Dedifferentiated amniotic fluid mesenchymal stem cell (primary cell): ENCODE measurements around the gene C11orf52.

Source experiments
- DNase-seq: peaks from one replicate; pipeline ENCODE4 v3.0.0-alpha.2; 2016; ENCODE audit errors: extremely low spot score

The C11orf52 gene

DNA sequence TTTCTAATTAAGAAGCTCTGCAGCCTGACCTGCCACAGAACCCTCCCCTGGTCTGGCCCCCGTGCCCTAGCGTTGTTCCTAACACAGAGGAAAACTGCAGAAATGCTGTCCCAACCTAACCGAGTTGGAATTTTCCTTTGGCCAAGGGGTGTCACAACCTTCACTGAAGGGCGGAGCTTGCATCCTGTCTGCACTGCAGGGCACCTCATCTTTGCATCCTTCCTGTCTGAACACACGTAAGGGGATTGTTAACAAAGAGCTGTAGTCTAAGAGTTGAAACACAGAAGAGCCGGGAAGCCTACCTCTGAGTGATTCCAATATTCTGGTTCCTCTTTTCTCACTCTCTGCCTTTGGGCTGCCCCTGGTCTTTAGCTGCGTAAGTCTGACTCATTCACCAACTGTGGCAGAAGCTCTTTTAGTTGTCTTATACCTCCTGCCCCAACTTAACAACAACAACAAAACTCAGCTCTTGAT lies 20.0 kb downstream of the C11orf52 start:
- DNase-seq, result no peak

DNA sequence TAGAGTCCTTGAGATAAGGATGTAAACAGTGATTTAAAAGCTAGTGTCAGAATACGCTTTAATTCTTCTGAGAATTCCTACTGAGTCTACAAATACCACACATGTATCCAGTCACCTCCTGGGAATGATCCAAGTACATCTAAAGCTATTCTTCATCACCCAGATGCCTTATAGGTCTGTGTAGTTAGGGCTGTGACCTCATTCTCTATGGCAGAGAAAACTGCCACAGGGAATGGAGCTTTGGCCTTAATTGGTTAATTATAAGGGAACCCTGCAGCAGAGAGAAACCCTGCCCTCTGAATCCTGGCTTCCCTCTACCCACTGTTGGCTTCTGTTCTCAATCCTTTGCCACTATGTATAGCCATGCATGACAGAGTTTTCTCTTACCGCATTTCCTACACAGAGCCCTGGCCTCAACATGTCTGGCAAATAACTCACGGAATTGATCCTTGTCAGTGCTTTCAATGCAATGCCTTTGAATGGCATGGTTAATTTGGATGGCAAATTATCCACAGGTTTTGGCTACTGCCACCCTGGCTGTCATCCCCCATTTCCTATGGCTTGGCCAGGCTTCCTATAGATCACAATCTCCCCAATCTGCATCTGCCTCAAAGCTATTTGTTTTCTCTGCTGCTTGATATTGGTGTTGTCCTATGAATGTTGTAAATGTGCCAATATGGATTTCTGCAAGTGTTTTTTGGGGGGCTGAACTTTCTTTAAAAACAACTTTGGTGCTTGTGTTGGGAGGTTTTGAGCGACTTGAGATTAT lies 21.3 kb downstream of the C11orf52 start:
- DNase-seq, result peak; percentile 62

DNA sequence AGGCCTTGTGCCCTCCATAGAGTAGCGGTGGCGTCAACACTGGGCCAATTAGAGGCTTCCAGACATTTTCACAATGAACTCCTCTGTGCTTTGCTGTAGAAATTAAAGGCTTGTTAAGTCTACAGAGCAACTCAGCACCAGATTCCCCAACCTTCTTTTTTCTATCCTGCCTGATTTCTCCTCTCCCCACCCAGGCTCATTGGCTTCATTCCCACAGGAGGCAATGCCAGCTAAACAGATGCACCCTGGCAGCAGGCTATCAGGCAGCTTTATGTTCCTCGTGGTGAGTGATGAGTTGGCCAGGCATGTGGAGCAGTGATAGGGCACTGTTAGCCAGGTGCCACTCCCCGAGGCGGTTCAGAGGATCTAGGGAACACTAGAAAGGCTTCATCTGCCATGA lies 23.2 kb downstream of the C11orf52 start:
- DNase-seq, result no peak

DNA sequence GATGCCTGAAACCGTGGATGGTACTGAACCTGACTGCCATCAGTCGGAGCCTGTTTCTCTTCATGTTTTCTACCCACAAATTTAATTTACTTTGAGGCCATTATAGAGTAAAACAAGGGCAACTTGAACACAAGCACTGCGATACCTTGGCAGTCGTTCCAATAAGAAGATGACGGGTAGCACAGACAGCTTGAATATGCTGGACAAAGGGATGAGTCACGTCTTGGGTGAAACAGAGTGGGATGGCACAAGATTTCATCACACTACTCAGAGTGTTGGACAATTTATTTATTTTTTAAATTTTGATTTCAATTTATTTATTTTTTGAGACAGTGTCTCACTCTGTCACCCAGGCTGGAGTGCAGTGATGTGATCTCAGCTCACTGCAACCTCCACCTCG lies 24.1 kb downstream of the C11orf52 start:
- DNase-seq, result no peak

DNA sequence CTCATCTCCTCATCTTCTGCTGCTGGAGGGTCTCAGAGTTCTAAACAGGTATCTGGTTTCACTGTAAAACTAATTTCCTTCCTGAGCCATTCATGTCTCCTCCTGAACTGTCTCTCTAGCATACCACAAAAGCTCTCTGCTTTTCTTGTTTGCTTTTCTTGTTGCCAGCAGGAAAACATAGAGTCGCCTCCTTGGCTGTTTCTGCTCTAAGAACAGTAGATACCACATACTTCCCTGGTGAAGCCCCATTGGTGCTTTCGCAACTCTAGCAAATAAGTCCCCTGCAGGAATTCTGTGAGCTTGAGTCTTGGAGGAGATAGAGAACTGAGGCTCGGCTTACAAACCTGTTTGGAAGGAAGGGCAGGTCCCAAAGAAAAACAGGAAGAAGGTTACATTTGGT lies 25.4 kb downstream of the C11orf52 start:
- peak; percentile 61 for DNase-seq

DNA sequence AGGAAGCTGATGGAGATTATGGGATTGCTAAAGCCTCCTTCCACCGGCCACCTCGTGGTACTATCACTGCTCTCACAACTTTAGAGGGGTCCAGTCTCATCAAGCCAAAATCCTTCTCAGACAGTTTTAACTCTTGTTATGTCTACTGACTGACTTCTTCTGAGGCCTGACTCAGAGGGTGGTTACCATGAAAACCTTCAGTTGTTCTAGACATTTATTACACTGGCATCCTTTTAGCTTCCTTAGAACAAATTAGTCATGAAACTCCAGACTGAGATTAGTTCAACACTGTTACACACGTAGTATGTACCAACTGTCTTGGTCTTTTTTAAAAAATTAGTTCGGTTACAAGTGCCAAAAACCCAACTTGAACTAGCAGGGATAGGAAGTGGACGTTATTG lies 25.9 kb downstream of the C11orf52 start:
- peak; percentile 43 for DNase-seq

DNA sequence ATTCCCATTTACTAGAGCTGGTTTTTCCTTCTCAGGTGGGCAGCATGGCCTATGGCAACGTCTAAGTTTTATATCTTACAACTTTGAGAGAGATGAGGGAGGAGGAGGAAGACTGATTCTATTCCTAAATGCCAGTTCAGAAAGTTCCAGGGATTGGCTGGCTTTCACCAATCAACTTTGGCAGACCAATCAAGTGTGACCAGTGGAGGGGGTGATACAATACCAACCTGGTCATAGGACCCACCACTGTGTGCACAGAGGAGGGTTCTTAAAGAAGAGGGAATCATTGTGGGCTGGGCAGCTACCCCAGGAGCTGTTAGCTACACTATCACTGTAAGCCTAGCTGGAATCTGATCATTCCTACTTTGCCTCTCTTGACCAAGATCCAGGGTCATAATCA lies 26.5 kb downstream of the C11orf52 start:
- DNase-seq, result no peak

DNA sequence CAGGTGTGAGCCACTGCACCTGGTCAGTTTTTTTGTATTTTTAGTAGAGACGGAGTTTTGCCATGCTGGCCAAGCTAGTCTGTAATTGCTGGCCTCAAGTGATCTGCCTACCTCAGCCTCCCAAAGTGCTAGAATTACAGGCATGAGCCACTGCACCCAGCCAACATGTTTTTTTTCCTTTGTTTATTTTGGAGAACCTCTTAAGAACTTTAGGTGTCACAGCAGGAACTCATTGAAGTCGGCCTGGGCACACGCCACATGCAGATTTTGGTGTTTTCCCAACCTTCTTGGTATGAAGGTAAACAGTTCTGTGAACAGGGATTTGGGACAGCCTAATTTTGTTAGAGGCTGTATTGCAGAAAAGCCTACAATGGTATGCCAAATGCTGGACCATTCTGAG lies 27.8 kb downstream of the C11orf52 start:
- no peak for DNase-seq

DNA sequence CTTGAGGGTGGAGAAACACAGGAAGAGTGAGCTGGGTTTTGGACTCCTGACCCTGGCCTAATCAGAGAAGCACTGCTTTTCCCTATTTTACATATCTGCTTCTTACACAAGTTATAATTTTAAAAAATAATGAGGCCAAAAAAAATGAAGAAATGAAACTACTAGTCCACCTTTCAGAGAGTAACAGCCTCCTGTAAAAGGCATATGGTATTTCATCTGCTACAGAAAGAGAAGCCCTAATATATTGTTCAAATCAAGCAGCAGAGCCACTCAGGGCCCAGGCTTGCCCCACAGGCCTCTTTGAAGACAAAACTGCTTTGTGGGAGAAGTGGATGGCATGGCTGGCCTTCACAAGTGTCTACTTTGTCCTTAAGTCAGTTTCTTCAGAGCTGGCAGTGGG lies 28.4 kb downstream of the C11orf52 start:
- DNase-seq, result no peak

DNA sequence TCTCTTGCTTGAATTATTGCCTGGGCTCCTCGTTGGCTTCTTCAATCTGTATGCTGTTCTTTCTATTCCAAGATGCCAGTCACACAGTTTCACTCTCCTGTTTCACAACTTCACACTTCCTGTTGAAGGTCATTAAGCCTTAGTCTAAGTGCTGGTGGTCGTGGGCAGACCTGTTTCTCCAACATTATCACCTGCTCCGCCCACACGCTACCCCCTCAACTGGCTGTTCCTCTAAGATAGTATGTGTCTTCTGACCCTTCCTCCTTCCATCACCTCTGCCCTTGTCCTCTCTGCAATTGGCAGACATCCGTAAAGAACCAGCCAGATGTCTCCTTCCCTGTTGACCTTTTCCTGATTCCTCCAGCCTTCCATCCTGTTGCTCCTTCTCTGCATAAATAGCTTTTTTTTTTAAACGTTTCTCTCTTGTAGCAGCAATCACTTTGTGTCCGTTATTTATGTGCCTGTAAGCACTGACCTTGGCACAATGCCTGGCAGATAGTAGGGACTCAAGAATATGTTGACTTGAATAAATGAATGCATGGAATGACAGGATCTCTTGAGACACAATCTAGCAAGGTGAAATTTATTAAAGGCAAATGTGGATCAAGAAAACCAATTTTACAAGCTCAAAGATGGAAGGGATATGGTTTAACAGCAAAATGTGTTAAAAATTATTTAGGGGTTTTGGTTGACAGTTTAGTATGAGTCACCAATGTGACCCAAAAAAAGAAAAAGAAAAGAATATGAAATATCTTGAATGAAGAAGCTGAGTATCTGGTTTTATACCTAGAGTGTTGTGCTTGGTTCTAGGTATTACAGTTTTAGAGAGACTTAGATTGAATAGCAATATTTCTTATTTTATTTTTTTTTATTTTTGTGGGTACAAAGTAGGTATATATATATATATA lies 31.1 kb downstream of the C11orf52 start:
- DNase-seq, result no peak

DNA sequence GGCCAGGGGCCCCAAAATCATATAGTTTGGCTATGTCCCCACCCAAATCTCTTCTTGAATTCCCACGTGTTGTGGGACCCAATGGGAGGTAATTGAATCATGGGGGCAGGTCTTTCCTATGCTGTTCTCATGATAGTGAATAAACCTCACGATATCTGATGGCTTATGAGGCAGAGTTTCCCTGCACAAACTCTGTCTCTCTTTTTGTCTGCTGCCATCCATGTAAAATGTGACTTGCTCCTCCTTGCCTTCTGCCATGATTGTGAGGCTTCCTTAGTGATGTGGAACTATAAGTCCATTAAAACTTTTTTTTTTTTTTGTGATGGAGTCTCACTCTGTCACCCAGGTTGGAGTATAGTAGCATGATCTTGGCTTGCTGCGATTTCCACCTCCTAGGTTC lies 32.9 kb downstream of the C11orf52 start:
- no peak for DNase-seq

DNA sequence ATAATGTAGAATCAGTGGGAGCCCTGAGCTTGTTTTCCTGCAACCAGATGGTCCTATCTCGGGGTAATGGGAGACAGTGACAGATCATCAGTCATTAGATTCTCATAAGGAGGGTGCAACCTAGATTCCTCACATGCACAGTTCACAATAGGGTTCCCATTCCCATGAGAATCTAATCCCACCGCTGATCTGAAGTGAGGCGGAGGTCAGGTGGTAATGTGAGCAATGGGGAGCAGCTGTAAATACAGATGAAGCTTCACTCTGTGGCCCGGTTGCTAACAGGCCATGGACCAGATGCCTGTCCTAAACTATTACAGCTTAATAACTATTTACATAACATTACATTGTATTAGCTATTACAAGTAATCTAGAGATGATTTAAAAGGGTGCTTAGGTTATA lies 35.4 kb downstream of the C11orf52 start:
- DNase-seq, result no peak

DNA sequence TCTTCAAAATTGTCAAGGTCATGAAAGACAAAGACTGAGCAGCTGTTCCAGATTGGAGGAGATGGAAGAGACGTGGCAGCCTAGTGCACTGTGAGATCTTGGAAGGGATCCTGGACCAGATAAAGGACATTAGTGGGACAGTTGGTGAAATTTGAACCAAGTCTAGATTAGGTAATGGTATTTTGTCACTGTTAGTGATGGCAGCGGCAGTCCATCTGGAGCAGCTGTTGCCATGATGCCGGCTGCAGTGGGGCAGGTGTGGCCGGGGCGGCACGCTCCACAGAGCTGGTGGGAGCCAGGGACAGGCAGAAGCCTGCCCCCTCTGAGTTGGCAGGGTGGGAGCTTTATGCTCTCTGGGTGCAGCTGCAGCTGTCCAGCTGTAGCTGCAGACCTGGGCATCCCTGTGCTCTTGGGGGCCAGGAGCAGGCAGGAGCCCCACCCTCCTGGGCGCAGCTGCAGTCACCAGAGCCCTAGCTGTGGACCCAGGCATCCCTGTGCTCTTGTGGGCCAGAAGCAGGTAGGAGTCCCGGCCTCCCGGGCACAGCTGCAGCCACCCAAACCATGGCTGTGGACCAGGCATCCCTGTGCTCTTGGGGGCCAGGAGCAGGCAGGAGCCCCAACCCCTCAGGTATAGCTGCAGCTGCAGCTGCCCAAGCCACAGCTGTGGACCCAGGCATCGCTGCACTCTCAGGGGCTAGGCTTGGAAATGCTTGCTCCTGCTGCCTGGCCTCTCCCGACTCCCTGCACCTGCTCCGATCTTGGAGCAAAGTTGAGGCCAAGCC lies 39.1 kb downstream of the C11orf52 start:
- DNase-seq, result no peak

DNA sequence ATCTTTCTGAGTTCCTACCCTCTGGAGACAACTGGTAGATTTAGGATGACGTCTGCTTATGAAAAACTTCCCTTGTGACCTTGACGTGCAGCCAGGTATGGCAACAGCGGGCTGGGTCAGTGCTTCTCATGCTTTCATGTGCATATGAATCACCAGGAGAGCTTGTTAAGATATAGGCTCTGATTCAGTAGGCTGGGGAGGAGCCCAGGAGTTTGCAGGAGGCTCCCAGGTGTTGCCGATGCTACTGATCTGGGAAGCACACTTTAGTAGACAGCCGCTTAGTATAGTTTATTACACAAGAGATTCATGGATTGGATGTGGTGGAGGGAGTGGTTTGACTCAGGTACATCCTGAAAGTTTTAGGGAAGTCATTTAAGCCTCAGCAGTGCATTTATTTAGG lies 42.2 kb downstream of the C11orf52 start:
- no peak for DNase-seq

DNA sequence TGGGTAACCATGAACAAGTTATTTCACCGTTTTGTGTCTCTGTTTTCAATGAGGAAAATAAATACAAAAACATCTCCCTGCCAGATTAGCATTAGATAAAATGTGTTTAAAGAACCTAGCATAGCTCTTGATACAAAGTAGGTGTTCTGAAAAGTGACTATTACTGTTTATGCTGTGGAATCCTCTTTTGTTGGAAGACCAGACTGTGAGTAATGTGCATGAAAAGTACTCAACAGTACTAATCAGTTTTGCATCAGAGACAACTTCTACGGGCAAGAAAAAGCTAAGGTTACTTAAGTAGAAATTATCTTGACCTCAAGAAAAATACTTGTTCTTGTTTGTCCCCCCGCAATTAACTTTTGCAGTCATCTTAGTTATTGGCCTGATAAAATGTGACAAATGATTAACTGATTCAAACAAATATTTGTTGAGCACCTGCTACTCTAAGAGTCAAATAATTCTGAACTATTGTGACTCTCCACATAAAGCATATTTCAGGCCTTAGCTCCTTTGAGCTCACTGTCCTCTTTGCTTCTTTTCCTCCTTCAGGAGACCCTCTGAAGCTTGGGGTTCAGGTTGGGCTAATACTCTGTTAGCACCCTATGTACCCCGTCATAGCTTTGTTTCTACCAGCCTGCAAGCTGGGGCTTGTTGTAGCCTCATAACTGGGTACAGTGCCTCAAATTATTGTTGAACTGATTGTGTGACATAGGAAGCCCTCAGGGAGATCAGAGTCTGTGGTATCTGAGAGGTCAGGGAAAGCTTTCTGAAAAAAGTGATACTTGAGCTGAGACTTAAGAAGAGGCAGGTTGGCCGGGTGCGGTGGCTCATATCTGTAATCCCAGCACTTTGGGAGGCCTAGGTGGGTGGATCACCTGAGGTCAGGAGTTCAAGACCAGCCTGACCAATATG lies 42.9 kb downstream of the C11orf52 start:
- no peak for DNase-seq

DNA sequence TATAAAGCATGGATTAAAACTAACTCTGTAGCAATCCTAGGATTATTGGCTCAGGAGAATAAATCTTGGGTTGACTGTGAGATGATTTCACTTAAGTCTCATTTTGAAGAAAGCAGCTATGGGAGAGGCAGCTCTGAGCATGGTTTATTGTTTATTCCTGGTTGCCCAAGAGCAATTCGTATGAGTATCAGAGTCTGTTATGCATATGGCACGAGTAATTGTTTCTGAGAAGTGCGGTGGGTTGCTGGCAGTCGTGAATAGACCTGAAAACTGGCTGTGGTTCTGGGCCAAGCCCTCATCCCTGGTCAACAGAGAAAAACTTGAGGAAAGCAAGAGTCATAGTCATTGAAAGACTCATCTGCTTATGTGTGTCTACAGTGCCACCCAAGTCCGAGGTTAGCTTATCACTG lies 45.2 kb downstream of the C11orf52 start:
- no peak for DNase-seq

DNA sequence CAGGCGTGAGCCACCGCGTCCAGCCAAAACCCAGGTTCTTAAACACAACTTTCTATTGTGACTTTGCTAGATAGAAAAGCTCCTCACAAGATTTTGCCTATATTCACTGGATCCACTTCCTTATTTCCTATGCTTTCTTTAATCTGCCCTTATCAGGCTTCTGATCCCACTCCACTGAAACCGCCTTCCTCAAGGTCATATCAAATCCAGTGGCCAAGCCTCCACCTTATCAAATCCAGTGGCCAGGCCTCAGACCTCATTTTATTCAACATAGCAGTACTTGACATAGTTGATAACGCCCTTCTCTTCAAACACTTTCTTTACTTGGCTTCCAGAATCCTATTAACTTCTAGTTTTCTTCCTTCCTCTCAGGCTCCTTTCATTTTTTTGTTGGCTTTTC lies 48.0 kb downstream of the C11orf52 start:
- no peak for DNase-seq

DNA sequence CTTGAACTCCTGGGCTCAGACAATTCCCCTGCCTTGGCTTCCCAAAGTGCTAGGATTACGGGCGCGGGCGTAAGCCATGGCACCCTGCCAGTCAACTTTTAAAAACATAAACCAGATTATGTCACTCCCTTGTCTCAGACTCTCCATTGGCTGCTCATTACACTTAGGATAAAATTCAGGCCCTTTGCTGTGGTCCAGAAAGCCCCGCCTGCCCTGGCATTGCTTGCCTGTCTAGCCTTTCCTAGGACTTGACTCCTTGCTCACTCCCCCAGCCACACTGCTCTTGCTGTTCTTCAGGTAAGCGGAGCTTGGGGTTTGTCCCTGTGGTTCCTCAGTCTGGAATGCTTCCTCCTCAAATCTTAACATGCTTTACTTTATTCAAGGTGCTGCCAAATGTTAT lies 48.9 kb downstream of the C11orf52 start:
- DNase-seq, result no peak

DNA sequence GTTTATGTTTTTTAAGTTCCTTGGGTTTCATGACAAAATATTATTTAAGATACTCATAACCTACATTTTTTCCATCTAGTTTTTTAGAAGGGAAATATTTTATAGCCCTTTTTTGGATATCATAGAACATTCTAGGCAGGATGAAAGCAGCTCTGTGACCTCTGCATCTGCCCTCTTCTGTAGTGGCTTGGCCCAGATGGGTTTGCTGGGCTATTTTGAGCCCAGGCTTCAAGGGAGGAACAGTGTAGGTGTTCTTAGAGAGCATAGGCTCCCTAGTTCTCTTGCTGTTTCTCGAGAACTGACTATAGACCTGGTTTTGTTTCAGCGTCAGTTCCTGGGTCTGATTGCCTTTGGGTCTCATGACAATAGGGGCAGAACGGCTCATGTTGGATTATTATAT lies 50.6 kb downstream of the C11orf52 start:
- DNase-seq, result no peak

DNA sequence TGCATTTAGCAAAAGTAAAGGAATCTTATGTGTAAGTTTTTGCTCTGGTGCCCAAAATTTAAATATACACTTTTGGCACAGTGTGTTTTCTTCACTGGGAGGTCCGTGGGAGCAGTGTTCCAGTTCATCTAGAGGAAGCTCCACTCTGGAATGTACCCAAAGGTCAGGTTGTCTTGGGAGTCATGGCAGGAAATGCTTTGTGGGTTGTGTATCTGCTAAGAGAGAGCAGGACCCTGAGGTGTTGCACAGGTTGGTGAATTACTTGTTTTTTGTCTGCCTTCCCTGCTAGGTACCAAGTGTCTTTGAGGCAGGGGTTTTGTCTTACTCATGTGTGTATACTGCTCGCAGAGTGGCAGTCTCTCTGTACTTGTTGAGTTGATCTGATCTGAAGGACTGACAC lies 55.7 kb downstream of the C11orf52 start:
- no peak for DNase-seq
